GM12864 (cell line): ENCODE results near the gene DET1.

ENCODE experiments used
- DNase-seq: peaks from one replicate; pipeline ENCODE4 v3.0.0-alpha.2; 2011; ENCODE audit warnings: low read depth
- H3K4me3 ChIP-seq: 2 replicates; pipeline ENCODE4 v1.5.1; 2011; ENCODE audit warnings: mild to moderate bottlenecking, low read depth, low read length, control low read depth
- CTCF ChIP-seq: IDR thresholded peaks from 2 replicates; pipeline ENCODE4 v1.5.1; 2011; ENCODE audit warnings: low read depth, mild to moderate bottlenecking, moderate library complexity, low read length, control low read depth, inconsistent platforms; ENCODE audit errors: missing control alignments

Gene DET1

GRCh38 chr15:88546248-88547129 lies at the start of gene DET1:
DET1 (minus strand) TSS chr15:88546681; CDS start chr15:88531705, 14,976 bp downstream.
- TF ChIP-seq CTCF: peak; percentile 77
- peak; percentile 94 for DNase-seq
- peak within 1 kb of the TSS; percentile 81 for H3K4me3 ChIP-seq

- DNase-seq: no peak
- H3K4me3 ChIP-seq: no peak overlapping the region
- no peak for TF ChIP-seq CTCF
Observed at GRCh38 chr15:88591384-88591783, 44.9 kb upstream of the DET1 start.

- H3K4me3 ChIP-seq: no peak overlapping the region
- no peak for DNase-seq
- no peak for TF ChIP-seq CTCF
Observed at GRCh38 chr15:88590759-88591158, 44.3 kb upstream of the DET1 start.

GRCh38 chr15:88586401-88587162 lies 40.1 kb upstream of the DET1 start:
- no peak for DNase-seq
- no peak for TF ChIP-seq CTCF
- no peak overlapping the region for H3K4me3 ChIP-seq

- no peak overlapping the region for H3K4me3 ChIP-seq
- TF ChIP-seq CTCF: no peak
- no peak for DNase-seq
Observed at GRCh38 chr15:88580532-88580931, 34.1 kb upstream of the DET1 start.

GRCh38 chr15:88579322-88579721 lies 32.8 kb upstream of the DET1 start:
- DNase-seq: no peak
- TF ChIP-seq CTCF: no peak
- H3K4me3 ChIP-seq: no peak overlapping the region
